OCI-LY3 (cell line): ENCODE data around the gene AUTS2.

Experiments
- EZH2phosphoT487 ChIP-seq: fragments of 200-600 bp; shearing (Covaris generic); IDR thresholded peaks from 2 replicates; pipeline ENCODE4 v1.6.1; 2018; ENCODE audit warnings: antibody characterized with exemption, mixed run types, low read depth
- TF ChIP-seq, protein P1 (sequence below): fragments of 200-600, 300-600 bp; sonication (generic); IDR thresholded peaks from 2 replicates; pipeline ENCODE4 v1.5.1; 2014; ENCODE audit warnings: antibody characterized with exemption, low read length, low read depth

DNA sequence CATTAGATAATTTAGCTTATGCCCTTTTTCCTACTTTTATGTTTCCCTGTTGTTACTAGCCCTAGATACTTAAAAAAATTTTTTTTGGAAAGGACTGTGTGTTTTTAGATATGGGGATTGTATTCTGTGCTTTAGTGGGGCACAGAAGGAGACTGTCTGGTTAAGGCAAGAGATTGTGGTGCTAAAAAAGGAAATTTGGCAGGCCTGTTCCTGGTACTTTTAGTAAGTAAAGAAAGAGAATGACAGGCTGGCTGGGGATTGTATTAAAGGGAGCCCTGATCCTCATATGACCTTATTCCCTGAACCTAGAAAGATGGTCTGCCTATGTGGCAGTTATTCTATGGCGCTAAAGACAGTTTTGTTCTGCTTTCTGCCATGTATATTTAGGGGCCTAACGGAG lies 74.8 kb downstream of the AUTS2 start:
- TF ChIP-seq, protein P1, sequence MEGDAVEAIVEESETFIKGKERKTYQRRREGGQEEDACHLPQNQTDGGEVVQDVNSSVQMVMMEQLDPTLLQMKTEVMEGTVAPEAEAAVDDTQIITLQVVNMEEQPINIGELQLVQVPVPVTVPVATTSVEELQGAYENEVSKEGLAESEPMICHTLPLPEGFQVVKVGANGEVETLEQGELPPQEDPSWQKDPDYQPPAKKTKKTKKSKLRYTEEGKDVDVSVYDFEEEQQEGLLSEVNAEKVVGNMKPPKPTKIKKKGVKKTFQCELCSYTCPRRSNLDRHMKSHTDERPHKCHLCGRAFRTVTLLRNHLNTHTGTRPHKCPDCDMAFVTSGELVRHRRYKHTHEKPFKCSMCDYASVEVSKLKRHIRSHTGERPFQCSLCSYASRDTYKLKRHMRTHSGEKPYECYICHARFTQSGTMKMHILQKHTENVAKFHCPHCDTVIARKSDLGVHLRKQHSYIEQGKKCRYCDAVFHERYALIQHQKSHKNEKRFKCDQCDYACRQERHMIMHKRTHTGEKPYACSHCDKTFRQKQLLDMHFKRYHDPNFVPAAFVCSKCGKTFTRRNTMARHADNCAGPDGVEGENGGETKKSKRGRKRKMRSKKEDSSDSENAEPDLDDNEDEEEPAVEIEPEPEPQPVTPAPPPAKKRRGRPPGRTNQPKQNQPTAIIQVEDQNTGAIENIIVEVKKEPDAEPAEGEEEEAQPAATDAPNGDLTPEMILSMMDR: no peak
- no peak for TF ChIP-seq EZH2phosphoT487
